ENCODE data around the gene UNC5CL. TPM values are rescaled to one million over a fixed set of nuclear protein-coding genes. Genes with fewer than 3 reads are reported as not detected.

The UNC5CL gene
- total RNA-seq, 1 donor from 2014 or later: 0.27 TPM

GRCh38 chr6:41046084-41046483, 7.1 kb upstream of the UNC5CL start:
- TF ChIP-seq CTCF (IDR thresholded peaks at IDR 0.05; ENCODE audit: borderline replicate concordance): no peak
- intact Hi-C loops (cut with micrococcal nuclease): no loop called here
- Histone ChIP-seq H3K36me3 (no peaks in the 10 kb centered on the region), H3K9me3 (replicated peaks) (no peaks in the 10 kb centered on the region), H3K4me1 (peaks cover 32% of the 10 kb centered on the region), H3K27me3 (ENCODE audit: low read depth) (no peaks in the 10 kb centered on the region), H3K4me3 (no peak overlapping the region), H3K27ac (replicated peaks) (no peak overlapping the region)
- DNase-seq: no peak

GRCh38 chr6:41045664-41046063, 6.6 kb upstream of the UNC5CL start:
- intact Hi-C loops (cut with micrococcal nuclease): no loop called here
- Histone ChIP-seq H3K4me3 (no peak overlapping the region), H3K27ac (replicated peaks) (no peak overlapping the region), H3K27me3 (ENCODE audit: low read depth) (no peaks in the 10 kb centered on the region), H3K9me3 (replicated peaks) (no peaks in the 10 kb centered on the region), H3K36me3 (no peaks in the 10 kb centered on the region), H3K4me1 (peaks cover 29% of the 10 kb centered on the region)
- TF ChIP-seq CTCF (IDR thresholded peaks at IDR 0.05; ENCODE audit: borderline replicate concordance): no peak
- DNase-seq: no peak

- intact Hi-C loops (cut with micrococcal nuclease): no loop called here
- no peak for DNase-seq
- no peak for TF ChIP-seq CTCF (IDR thresholded peaks at IDR 0.05; ENCODE audit: borderline replicate concordance)
- H3K9me3 ChIP-seq (replicated peaks): no peaks in the 10 kb centered on the region
- H3K4me3 ChIP-seq: no peak overlapping the region
- H3K4me1 ChIP-seq: peaks cover 12% of the 10 kb centered on the region
- no peaks in the 10 kb centered on the region for H3K27me3 ChIP-seq (ENCODE audit: low read depth)
- H3K36me3 ChIP-seq: no peaks in the 10 kb centered on the region
- H3K27ac ChIP-seq (replicated peaks): no peak overlapping the region
These were observed 4.1 kb upstream of the UNC5CL start for GRCh38 chr6:41043151-41043550.

- Histone ChIP-seq H3K27me3 (ENCODE audit: low read depth) (no peaks in the 10 kb centered on the region), H3K36me3 (no peaks in the 10 kb centered on the region), H3K4me3 (no peak within 1 kb of the TSS), H3K9me3 (replicated peaks) (no peaks in the 10 kb centered on the region), H3K4me1 (peaks cover 12% of the 10 kb centered on the region), H3K27ac (replicated peaks) (no peak within 1 kb of the TSS)
- no peak for DNase-seq
- intact Hi-C loops (cut with micrococcal nuclease): no loop called here
- TF ChIP-seq CTCF (IDR thresholded peaks at IDR 0.05; ENCODE audit: borderline replicate concordance): no peak
These were observed 3.4 kb upstream of the UNC5CL start, which contains the start of gene TSPO2 for GRCh38 chr6:41042226-41043055. Gene TSPO2 (plus strand): TSS chr6:41042467. CDS start chr6:41042986, 519 bp downstream.

- Histone ChIP-seq H3K36me3 (no peaks in the 10 kb centered on the region), H3K27ac (replicated peaks) (no peak overlapping the region), H3K9me3 (replicated peaks) (no peaks in the 10 kb centered on the region), H3K4me1 (peaks cover 7% of the 10 kb centered on the region), H3K27me3 (ENCODE audit: low read depth) (no peaks in the 10 kb centered on the region), H3K4me3 (no peak overlapping the region)
- DNase-seq: no peak
- no peak for TF ChIP-seq CTCF (IDR thresholded peaks at IDR 0.05; ENCODE audit: borderline replicate concordance)
- intact Hi-C loops (cut with micrococcal nuclease): no loop called here
These were observed 2.0 kb upstream of the UNC5CL start for GRCh38 chr6:41040940-41041536.
